ENCODE measurements around the gene PPARG.

DNA sequence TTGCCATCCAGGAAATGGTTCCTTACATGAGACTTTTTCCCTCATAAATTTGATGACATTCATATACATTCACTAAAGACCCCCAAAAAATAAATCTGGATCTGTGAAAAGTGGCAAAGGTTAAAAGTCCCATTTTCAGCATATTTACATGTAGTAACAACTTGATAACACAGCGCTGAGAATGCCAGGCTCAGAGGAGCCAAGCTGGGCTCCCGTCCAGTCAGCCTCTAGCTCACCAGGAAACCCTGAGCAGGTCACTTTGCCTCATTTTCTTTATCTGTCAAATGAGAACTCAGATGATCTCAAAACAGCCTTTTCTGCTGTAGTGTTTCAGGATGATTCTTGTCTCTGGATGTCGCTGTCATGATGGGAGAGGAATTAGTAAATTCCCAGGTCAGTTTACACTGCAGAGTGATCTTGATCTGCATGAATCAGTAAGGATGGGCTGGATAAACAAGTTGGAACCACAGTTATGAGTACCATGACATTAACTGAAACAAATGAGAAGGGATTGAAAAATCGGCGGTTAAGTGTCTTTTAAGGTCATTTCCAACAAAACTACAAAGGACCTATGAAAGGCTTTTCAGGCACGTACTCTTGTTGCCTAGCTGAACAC is 82.8 kb downstream of the PPARG start:
- TF ChIP-seq POLR2AphosphoS5 (IDR thresholded peaks at IDR 0.05; ENCODE audit: low read depth, low read length) (no peak), TAF1 (IDR thresholded peaks at IDR 0.05; ENCODE audit: borderline replicate concordance, low read depth, low read length) (no peak), POLR2A (IDR thresholded peaks at IDR 0.05; ENCODE audit: low read depth, low read length) (no peak)
